ENCODE data around the gene DLG2.

DNA sequence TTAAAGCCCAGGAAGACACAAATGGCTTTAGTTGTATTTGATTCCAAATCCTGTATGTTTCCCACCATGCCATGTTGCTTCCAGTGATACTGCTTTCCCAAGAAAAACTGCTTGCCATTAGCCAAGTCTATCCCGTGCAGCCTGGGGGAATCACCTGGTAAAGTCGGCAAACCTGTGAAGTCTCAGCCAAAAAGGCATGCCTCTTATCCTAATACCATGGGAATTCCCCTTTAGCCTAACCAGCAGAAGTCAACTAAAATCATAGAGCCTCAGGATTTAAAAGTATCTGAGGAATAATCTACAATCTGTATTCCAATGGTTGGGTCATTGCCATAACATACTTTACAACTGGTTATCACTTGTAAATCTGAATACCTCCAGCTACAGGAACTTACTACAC is 869.4 kb downstream of the DLG2 start:
- TF ChIP-seq, protein P1, sequence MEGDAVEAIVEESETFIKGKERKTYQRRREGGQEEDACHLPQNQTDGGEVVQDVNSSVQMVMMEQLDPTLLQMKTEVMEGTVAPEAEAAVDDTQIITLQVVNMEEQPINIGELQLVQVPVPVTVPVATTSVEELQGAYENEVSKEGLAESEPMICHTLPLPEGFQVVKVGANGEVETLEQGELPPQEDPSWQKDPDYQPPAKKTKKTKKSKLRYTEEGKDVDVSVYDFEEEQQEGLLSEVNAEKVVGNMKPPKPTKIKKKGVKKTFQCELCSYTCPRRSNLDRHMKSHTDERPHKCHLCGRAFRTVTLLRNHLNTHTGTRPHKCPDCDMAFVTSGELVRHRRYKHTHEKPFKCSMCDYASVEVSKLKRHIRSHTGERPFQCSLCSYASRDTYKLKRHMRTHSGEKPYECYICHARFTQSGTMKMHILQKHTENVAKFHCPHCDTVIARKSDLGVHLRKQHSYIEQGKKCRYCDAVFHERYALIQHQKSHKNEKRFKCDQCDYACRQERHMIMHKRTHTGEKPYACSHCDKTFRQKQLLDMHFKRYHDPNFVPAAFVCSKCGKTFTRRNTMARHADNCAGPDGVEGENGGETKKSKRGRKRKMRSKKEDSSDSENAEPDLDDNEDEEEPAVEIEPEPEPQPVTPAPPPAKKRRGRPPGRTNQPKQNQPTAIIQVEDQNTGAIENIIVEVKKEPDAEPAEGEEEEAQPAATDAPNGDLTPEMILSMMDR (IDR thresholded peaks at IDR 0.05; ENCODE audit: insufficient read depth, low read depth, low read length), result no peak
- TF ChIP-seq EZH2 (IDR thresholded peaks at IDR 0.05; ENCODE audit: insufficient read depth, low read length), result no peak
